Upper lobe of right lung (tissue), 1 donor: Measurements from ENCODE around the gene KCNJ11. TPM values are rescaled to one million over a fixed set of nuclear protein-coding genes. Genes with fewer than 3 reads are reported as not detected.

ENCODE experiments used
- ATAC-seq: fragments of 200-7000 bp; cut with Tn5 transposase; one replicate; pipeline ENCODE4 v1.9.1; 2020; ENCODE audit warnings: mild to moderate bottlenecking, moderate library complexity
- DNase-seq: peaks from one replicate; pipeline ENCODE4 v3.0.0-alpha.2; 2020
- H3K27ac ChIP-seq: fragments of 200-600 bp; one replicate; pipeline ENCODE4 v1.8.0; 2022
- H3K27me3 ChIP-seq: fragments of 200-600 bp; one replicate; pipeline ENCODE4 v1.8.0; 2022; ENCODE audit warnings: mild to moderate bottlenecking
- H3K36me3 ChIP-seq: fragments of 200-600 bp; one replicate; pipeline ENCODE4 v1.8.0; 2022
- H3K4me1 ChIP-seq: fragments of 200-600 bp; one replicate; pipeline ENCODE4 v1.8.0; 2022
- H3K4me3 ChIP-seq: fragments of 200-600 bp; one replicate; pipeline ENCODE4 v1.8.0; 2022; ENCODE audit warnings: mild to moderate bottlenecking
- H3K9me3 ChIP-seq: fragments of 200-600 bp; one replicate; pipeline ENCODE4 v1.8.0; 2022
- intact Hi-C: fragments of 100-400 bp; cut with DNase I; formaldehyde crosslinking; loops from one replicate; pipeline ENCODE4 v1.11.0; 2022
- total RNA-seq: library from RNA; stranded (reverse); fragmentation: NEBNext Ultra II Directional; extraction: Animal tissue kit (Norgen Biotek cat#: 25700); gene quantifications from one replicate; pipeline ENCODE4 v1.2.1, GENCODE V29; 2021
- TF ChIP-seq, protein P1 (sequence below): fragments of 200-600 bp; IDR thresholded peaks from one replicate; pipeline ENCODE4 v1.8.0; 2022; ENCODE audit warnings: antibody characterized with exemption
- donor health status: DM: no; HTN: yes; CAD: no; lungs with severe emphysema.

KCNJ11 gene
- total RNA-seq, 1 donor from 2014 or later: 6.3 TPM

DNA sequence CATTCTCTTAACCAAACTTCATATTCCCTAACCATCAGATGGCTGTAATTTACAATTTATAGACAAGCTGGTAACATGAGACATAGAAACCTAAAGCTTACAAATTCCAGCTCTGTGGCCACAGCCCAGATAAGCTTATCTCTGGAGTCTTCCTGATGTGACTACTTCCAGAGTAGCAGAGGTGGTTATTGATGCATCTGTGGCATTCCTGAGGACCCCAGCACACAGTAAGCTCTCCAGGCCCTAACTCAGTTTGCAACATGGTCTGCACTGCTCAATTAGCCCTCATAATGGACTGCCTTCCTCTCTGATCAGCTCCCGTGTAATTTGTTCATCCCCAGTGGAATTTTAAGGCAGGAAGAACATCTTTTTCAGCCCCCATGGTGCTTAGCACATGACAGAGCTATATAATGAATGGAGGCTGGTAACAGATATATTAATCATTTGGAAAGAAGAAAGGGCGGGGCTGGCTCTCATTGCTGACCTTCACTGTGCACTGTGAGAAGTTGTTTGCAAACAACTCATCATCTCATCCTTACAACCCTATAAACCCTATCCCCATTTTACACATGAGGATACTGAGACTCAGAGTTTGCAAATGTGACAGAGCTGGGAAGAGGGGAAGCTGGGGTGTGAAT lies 30.1 kb upstream of the KCNJ11 start:
- H3K27me3 ChIP-seq: peaks cover 7% of the 10 kb centered on the region
- H3K27ac ChIP-seq: no peak overlapping the region
- no peaks in the 10 kb centered on the region for H3K9me3 ChIP-seq
- ATAC-seq (no peak), DNase-seq (no peak)
- TF ChIP-seq, protein P1, sequence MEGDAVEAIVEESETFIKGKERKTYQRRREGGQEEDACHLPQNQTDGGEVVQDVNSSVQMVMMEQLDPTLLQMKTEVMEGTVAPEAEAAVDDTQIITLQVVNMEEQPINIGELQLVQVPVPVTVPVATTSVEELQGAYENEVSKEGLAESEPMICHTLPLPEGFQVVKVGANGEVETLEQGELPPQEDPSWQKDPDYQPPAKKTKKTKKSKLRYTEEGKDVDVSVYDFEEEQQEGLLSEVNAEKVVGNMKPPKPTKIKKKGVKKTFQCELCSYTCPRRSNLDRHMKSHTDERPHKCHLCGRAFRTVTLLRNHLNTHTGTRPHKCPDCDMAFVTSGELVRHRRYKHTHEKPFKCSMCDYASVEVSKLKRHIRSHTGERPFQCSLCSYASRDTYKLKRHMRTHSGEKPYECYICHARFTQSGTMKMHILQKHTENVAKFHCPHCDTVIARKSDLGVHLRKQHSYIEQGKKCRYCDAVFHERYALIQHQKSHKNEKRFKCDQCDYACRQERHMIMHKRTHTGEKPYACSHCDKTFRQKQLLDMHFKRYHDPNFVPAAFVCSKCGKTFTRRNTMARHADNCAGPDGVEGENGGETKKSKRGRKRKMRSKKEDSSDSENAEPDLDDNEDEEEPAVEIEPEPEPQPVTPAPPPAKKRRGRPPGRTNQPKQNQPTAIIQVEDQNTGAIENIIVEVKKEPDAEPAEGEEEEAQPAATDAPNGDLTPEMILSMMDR: no peak
- intact Hi-C loops: no loop called here
- no peaks in the 10 kb centered on the region for H3K4me1 ChIP-seq
- no peak overlapping the region for H3K4me3 ChIP-seq
- no peaks in the 10 kb centered on the region for H3K36me3 ChIP-seq

GRCh38 chr11:17416492-17416891 lies 28.0 kb upstream of the KCNJ11 start:
- ATAC-seq (no peak), DNase-seq (no peak)
- Histone ChIP-seq H3K9me3 (no peaks in the 10 kb centered on the region), H3K36me3 (no peaks in the 10 kb centered on the region), H3K27me3 (peaks cover 7% of the 10 kb centered on the region), H3K4me3 (no peak overlapping the region), H3K4me1 (no peaks in the 10 kb centered on the region), H3K27ac (no peak overlapping the region)
- TF ChIP-seq, protein P1: no peak
- intact Hi-C loops: no loop called here

DNA sequence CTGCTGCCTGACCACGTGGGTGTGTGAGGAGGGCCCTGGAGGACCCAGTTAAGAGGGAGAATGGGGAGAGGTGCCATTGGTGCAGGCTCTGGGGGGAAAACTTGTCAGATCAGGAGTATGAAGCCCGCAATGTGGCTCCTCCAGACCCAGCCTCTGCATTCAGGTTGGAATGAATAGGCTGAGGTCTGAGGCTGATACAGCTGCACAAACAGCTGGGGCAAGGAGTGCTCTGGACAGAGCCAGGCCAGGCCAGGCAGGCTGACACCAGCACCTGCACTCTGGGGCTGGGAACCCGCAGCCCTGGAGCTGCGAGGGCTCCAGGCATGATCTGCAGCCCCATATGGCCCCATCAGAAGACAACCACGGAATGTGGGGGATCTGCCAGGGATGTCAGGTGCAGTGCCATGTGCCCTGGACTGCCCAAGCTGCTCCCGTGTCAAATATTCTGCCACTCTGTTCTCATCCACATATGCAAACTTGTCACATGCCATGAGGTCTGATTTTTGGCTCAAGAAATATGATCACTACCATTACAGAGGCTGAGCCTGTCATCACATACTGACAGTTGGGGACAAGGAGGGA lies 27.2 kb upstream of the KCNJ11 start:
- no peaks in the 10 kb centered on the region for H3K4me1 ChIP-seq
- intact Hi-C loops: no loop called here
- H3K4me3 ChIP-seq: no peak overlapping the region
- H3K27me3 ChIP-seq: peaks cover 7% of the 10 kb centered on the region
- no peaks in the 10 kb centered on the region for H3K9me3 ChIP-seq
- H3K27ac ChIP-seq: no peak overlapping the region
- TF ChIP-seq, protein P1: no peak
- DNase-seq: no peak
- no peak for ATAC-seq
- H3K36me3 ChIP-seq: no peaks in the 10 kb centered on the region

DNA sequence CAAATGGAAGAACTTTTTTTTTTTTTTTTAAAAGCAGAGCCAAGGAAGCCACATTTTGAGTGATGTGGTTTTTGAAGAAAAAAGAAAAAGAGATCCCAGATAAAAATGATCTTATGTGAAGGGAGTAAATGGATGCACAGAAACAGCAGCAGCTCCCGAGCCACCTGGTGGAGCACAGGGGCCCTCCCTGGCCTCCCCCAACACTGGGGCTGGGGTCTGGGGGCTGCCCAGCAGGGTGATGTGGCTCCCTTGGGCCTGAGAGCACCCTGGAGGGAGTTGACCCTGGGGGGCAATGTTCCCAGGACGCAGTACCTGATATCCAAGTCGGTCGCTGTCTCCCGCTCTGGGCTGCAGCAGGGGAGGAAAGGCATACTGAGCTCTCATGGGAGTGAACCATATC lies 26.5 kb upstream of the KCNJ11 start:
- Histone ChIP-seq H3K36me3 (no peaks in the 10 kb centered on the region), H3K4me3 (no peak overlapping the region), H3K27me3 (peaks cover 2% of the 10 kb centered on the region), H3K4me1 (no peaks in the 10 kb centered on the region), H3K9me3 (no peaks in the 10 kb centered on the region), H3K27ac (no peak overlapping the region)
- intact Hi-C loops: no loop called here
- ATAC-seq (no peak), DNase-seq (no peak)
- TF ChIP-seq, protein P1: no peak

DNA sequence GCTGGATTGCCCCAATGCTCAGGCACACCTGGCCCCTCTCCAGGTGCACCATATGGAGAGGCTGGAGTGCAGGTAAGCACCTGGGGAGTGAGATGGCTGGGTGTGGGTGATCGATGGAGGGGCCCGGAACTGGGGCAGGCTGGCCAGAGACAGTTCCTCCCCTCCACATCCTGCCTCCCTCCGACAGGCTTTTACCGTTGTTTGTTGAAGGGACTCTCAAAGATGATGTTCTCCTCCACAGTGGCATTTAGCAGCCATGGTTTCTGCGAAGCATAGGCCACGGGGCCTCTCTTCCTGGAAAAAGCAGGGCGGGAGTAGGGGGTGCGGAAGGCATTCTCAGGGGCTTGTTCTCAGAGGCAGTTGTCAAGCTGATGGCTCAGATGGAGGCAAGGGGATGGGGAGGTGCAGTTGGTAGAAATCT lies 25.9 kb upstream of the KCNJ11 start:
- no peaks in the 10 kb centered on the region for H3K9me3 ChIP-seq
- no peak for ATAC-seq
- H3K4me1 ChIP-seq: no peaks in the 10 kb centered on the region
- H3K36me3 ChIP-seq: no peaks in the 10 kb centered on the region
- DNase-seq: no peak
- H3K27me3 ChIP-seq: no peaks in the 10 kb centered on the region
- TF ChIP-seq, protein P1: no peak
- no peak overlapping the region for H3K27ac ChIP-seq
- H3K4me3 ChIP-seq: no peak overlapping the region
- intact Hi-C loops: no loop called here
